SK-N-SH (cell line): ENCODE data around the gene STRN. TPM values are rescaled to one million over a fixed set of nuclear protein-coding genes. Genes with fewer than 3 reads are reported as not detected.

Experiments
- CTCF ChIA-PET: fragments of 300-600, 350-600 bp; formaldehyde crosslinking; extraction: SDS; loops from one replicate; lab custom pipeline; 2021; lab: Yijun Ruan, JAX
- POLR2A ChIA-PET: fragments of 350-600 bp; sonication (Branson Sonifier 250); formaldehyde crosslinking; extraction: SDS; loops from one replicate; lab custom pipeline; 2020; ENCODE audit warnings: antibody characterized with exemption, inconsistent platforms; lab: Yijun Ruan, JAX
- DNase-seq: peaks from one replicate; pipeline ENCODE4 v3.0.0; 2012
- H2AFZ ChIP-seq: fragments of 200-600 bp; sonication (generic); 2 replicates; pipeline ENCODE4 v1.8.1; 2016; ENCODE audit warnings: antibody characterized with exemption, mild to moderate bottlenecking, low read depth
- H3F3A ChIP-seq: fragments of 200-600 bp; sonication (generic); replicated peaks from 2 replicates; pipeline ENCODE3; 2016; ENCODE audit warnings: antibody characterized with exemption, mild to moderate bottlenecking; ENCODE audit not compliant: insufficient read depth
- H3K27ac ChIP-seq, 2 experiments: fragments of 200-500 bp in 1 of 2; fragments of 200-600 bp in 1 of 2; sonication (Bioruptor generic) in 1 of 2; sonication (generic), shearing (Covaris generic) in 1 of 2; 2 replicates each; pipeline versions ENCODE4 v1.5.1 to v1.6.1; 2014 to 2016; ENCODE audit warnings: low read depth in 2 of 2, inconsistent platforms in 1 of 2, low read length in 1 of 2, mild to moderate bottlenecking in 1 of 2, mixed read lengths in 1 of 2
- H3K27me3 ChIP-seq: fragments of 200-600 bp; sonication (generic), shearing (Covaris generic); 2 replicates; pipeline ENCODE4 v1.6.1; 2016; ENCODE audit warnings: mixed run types; ENCODE audit not compliant: insufficient read depth
- H3K36me3 ChIP-seq, 2 experiments: fragments of 200-500 bp in 1 of 2; fragments of 200-600 bp in 1 of 2; sonication (Bioruptor generic) in 1 of 2; sonication (generic) in 1 of 2; replicated peaks in 1 of 2; 2 replicates each; pipeline versions ENCODE3 to v1.5.1; 2014 to 2016; ENCODE audit warnings: low read length in 1 of 2, mild to moderate bottlenecking in 1 of 2; ENCODE audit not compliant: insufficient read depth in 2 of 2, control insufficient read depth in 1 of 2
- H3K4me1 ChIP-seq, 2 experiments: fragments of 200-500 bp in 1 of 2; fragments of 200-600 bp in 1 of 2; sonication (Bioruptor generic) in 1 of 2; sonication (generic), shearing (Covaris generic) in 1 of 2; 2 replicates each; pipeline versions ENCODE4 v1.5.1 to v1.6.1; 2014 to 2016; ENCODE audit warnings: low read depth in 1 of 2, low read length in 1 of 2, mixed run types in 1 of 2; ENCODE audit not compliant: insufficient read depth in 2 of 2, control insufficient read depth in 1 of 2
- H3K4me2 ChIP-seq: fragments of 200-600 bp; sonication (generic), shearing (Covaris generic); 2 replicates; pipeline ENCODE4 v1.6.1; 2017; ENCODE audit warnings: mixed run types
- H3K4me3 ChIP-seq, 2 experiments: fragments of 200-500 bp in 1 of 2; fragments of 200-600 bp in 1 of 2; sonication (Bioruptor generic) in 1 of 2; sonication (generic), shearing (Covaris generic) in 1 of 2; 2 replicates each; pipeline versions ENCODE4 v1.5.1 to v1.8.1; 2014 to 2016; ENCODE audit warnings: low read depth in 2 of 2, inconsistent platforms in 1 of 2, low read length in 1 of 2, mild to moderate bottlenecking in 1 of 2, mixed read lengths in 1 of 2, moderate library complexity in 1 of 2
- H3K79me2 ChIP-seq: fragments of 200-600 bp; sonication (generic); 2 replicates; pipeline ENCODE4 v1.8.1; 2017; ENCODE audit warnings: mild to moderate bottlenecking; ENCODE audit not compliant: insufficient read depth
- H3K9ac ChIP-seq: fragments of 200-600 bp; sonication (generic); 2 replicates; pipeline ENCODE4 v1.6.1; 2017; ENCODE audit warnings: mixed run types
- H3K9me2 ChIP-seq: fragments of 200-600 bp; sonication (generic); 2 replicates; pipeline ENCODE4 v1.6.1; 2017; ENCODE audit warnings: mixed run types
- H3K9me3 ChIP-seq: fragments of 200-600 bp; sonication (generic); 2 replicates; pipeline ENCODE4 v1.6.1; 2017; ENCODE audit warnings: mixed run types, mild to moderate bottlenecking, moderate library complexity
- H4K20me1 ChIP-seq: fragments of 200-600 bp; sonication (generic); 2 replicates; pipeline ENCODE4 v1.6.1; 2017; ENCODE audit warnings: mild to moderate bottlenecking, mixed run types; ENCODE audit not compliant: insufficient read depth
- CHD2 ChIP-seq: fragments of 150-350 bp; IDR thresholded peaks from 2 replicates; pipeline ENCODE4 v1.6.1; 2018; ENCODE audit warnings: low read length; ENCODE audit not compliant: partially characterized antibody
- FOSL2 ChIP-seq: IDR thresholded peaks from 2 replicates; pipeline ENCODE4 v1.4.0; 2012; ENCODE audit warnings: low read depth, mild to moderate bottlenecking, moderate library complexity, borderline replicate concordance
- FOXJ3 ChIP-seq: sonication (generic); formaldehyde crosslinking; IDR thresholded peaks from 2 replicates; pipeline ENCODE4 v1.5.1; 2020; ENCODE audit warnings: mild to moderate bottlenecking, missing genetic modification reagents
- FOXM1 ChIP-seq: IDR thresholded peaks from 2 replicates; pipeline ENCODE4 v1.4.0; 2012; ENCODE audit warnings: low read depth, mild to moderate bottlenecking
- GATA2 ChIP-seq: sonication (generic); formaldehyde crosslinking; IDR thresholded peaks from 2 replicates; pipeline ENCODE4 v1.5.0; 2020; ENCODE audit warnings: mild to moderate bottlenecking, missing genetic modification reagents
- IRF3 ChIP-seq: fragments of 150-350 bp; IDR thresholded peaks from 2 replicates; pipeline ENCODE4 v1.6.1; 2016; ENCODE audit warnings: mild to moderate bottlenecking, low read depth, low read length
- MEF2A ChIP-seq: IDR thresholded peaks from 2 replicates; pipeline ENCODE4 v1.4.0; 2012; ENCODE audit warnings: low read depth, borderline replicate concordance
- POLR2AphosphoS5 ChIP-seq: IDR thresholded peaks from 2 replicates; pipeline ENCODE4 v1.6.1; 2012; ENCODE audit warnings: low read depth, low read length
- RFX5 ChIP-seq: IDR thresholded peaks from 2 replicates; pipeline ENCODE4 v1.6.1; 2012; ENCODE audit warnings: mild to moderate bottlenecking, improper control_type of control experiment, low read length
- SIN3A ChIP-seq: IDR thresholded peaks from 2 replicates; pipeline ENCODE4 v1.6.1; 2012; ENCODE audit warnings: low read depth, mild to moderate bottlenecking, low read length, moderate library complexity, borderline replicate concordance
- SMC3 ChIP-seq: IDR thresholded peaks from 2 replicates; pipeline ENCODE4 v1.6.1; 2012; ENCODE audit warnings: low read depth, low read length, improper control_type of control experiment
- YY1 ChIP-seq: IDR thresholded peaks from 2 replicates; pipeline ENCODE4 v1.4.0; 2012; ENCODE audit warnings: low read depth, mild to moderate bottlenecking
- WGBS: methylation state at CpG from one replicate; pipeline ENCODE4 v1.1.6; 2017; ENCODE audit warnings: low lambda C conversion rate; 5-methylcytosine and 5-hydroxymethylcytosine counted together
- polyA plus RNA-seq, 3 experiments: library from polyadenylated mRNA; depleted of rRNA; stranded (reverse); fragments of >200 nt; gene quantifications; 2 replicates each; pipeline ENCODE4 v1.2.3, GENCODE V29; 2012
- TF ChIP-seq, protein P1 (sequence below): fragments of 150-350 bp; IDR thresholded peaks from 2 replicates; pipeline ENCODE4 v1.6.1; 2017; ENCODE audit warnings: antibody characterized with exemption, low read length, low read depth, borderline replicate concordance
- TF ChIP-seq, protein P2 (sequence below): IDR thresholded peaks from 2 replicates; pipeline ENCODE4 v1.6.1; 2012; ENCODE audit warnings: mild to moderate bottlenecking, low read depth, low read length, moderate library complexity
- TF ChIP-seq, protein P3 (sequence below): IDR thresholded peaks from 2 replicates; pipeline ENCODE4 v1.4.0; 2012; ENCODE audit warnings: low read depth, borderline replicate concordance

STRN gene
- polyA plus RNA-seq, 1 of the 3 experiments (the other 2 are of a cell fraction), result 4.8 TPM

DNA sequence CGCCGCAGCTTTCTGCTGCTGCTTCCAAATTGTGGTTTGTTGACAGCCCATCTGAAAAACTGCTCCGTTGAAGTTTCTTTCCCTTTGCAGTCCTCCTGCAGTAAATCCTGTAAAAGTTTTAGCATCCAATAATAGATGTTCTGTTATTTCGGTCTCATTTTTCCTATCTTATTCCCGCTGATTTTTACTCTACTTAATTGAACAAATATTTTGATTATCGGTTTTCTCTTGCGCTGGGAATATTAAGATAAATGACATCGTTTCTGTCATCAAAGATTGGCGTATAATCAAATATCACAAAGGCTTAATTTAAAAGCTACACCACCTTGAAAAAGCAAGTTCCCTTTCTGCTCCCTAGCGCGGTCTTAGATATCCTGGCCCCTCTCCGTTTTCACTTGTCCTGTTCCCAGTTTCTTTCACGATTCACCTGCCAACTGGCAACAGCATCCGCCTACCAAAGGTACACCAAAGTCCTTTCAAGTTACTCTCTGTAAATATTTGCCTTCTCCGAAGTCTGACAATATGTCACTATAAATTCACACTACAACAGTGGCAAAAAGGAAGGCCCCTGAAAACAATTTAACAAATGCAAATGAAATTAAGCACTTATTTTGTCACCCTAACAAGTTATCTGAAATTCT lies 1.0 kb upstream of the STRN start (continued):
- TF ChIP-seq, protein P1, sequence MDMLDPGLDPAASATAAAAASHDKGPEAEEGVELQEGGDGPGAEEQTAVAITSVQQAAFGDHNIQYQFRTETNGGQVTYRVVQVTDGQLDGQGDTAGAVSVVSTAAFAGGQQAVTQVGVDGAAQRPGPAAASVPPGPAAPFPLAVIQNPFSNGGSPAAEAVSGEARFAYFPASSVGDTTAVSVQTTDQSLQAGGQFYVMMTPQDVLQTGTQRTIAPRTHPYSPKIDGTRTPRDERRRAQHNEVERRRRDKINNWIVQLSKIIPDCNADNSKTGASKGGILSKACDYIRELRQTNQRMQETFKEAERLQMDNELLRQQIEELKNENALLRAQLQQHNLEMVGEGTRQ, result no peak
- TF ChIP-seq RFX5 (no peak), SMC3 (no peak), POLR2AphosphoS5 (no peak), GATA2 (CRISPR knock-in tag) (no peak), SIN3A (no peak)
- TF ChIP-seq, protein P2, sequence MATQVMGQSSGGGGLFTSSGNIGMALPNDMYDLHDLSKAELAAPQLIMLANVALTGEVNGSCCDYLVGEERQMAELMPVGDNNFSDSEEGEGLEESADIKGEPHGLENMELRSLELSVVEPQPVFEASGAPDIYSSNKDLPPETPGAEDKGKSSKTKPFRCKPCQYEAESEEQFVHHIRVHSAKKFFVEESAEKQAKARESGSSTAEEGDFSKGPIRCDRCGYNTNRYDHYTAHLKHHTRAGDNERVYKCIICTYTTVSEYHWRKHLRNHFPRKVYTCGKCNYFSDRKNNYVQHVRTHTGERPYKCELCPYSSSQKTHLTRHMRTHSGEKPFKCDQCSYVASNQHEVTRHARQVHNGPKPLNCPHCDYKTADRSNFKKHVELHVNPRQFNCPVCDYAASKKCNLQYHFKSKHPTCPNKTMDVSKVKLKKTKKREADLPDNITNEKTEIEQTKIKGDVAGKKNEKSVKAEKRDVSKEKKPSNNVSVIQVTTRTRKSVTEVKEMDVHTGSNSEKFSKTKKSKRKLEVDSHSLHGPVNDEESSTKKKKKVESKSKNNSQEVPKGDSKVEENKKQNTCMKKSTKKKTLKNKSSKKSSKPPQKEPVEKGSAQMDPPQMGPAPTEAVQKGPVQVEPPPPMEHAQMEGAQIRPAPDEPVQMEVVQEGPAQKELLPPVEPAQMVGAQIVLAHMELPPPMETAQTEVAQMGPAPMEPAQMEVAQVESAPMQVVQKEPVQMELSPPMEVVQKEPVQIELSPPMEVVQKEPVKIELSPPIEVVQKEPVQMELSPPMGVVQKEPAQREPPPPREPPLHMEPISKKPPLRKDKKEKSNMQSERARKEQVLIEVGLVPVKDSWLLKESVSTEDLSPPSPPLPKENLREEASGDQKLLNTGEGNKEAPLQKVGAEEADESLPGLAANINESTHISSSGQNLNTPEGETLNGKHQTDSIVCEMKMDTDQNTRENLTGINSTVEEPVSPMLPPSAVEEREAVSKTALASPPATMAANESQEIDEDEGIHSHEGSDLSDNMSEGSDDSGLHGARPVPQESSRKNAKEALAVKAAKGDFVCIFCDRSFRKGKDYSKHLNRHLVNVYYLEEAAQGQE, result no peak

GRCh38 chr2:36965751-36966369 lies 476 bp downstream of the STRN start:
- peak overlapping the region; percentile 87 for H3K9ac ChIP-seq
- H4K20me1 ChIP-seq, result peaks cover 13% of the 10 kb centered on the region; the same call in 1 of the 2 replicates
- 3% methylated on average over 31 of the region's 42 CpGs for WGBS
- ChIA-PET CTCF (interaction anchor here (1.2 to 1.7 kb wide), 2 partner anchors 15 to 40 kb away, joined by 3 to 7 read pairs; no protein-coding TSS in a partner anchor), POLR2A (interaction anchor here (1.0 to 1.5 kb wide), 3 partner anchors 9 to 11 kb away, joined by 3 read pairs; no protein-coding TSS in a partner anchor)
- DNase-seq, result peak; percentile 88
- H3K4me3 ChIP-seq, result peak overlapping the region; percentile 74 to 99
- no peaks in the 10 kb centered on the region for H3K36me3 ChIP-seq
- peaks cover 8 to 12% of the 10 kb centered on the region in 2 experiments; a peak in 3 of 4 replicates for H3K4me1 ChIP-seq
- H2AFZ ChIP-seq, result peak overlapping the region; percentile 94
- H3F3A ChIP-seq, result no peaks in the 10 kb centered on the region
- TF ChIP-seq FOXM1, result no peak
- TF ChIP-seq CHD2, result peak; percentile 58
- no peak for TF ChIP-seq MEF2A
- TF ChIP-seq, protein P3, sequence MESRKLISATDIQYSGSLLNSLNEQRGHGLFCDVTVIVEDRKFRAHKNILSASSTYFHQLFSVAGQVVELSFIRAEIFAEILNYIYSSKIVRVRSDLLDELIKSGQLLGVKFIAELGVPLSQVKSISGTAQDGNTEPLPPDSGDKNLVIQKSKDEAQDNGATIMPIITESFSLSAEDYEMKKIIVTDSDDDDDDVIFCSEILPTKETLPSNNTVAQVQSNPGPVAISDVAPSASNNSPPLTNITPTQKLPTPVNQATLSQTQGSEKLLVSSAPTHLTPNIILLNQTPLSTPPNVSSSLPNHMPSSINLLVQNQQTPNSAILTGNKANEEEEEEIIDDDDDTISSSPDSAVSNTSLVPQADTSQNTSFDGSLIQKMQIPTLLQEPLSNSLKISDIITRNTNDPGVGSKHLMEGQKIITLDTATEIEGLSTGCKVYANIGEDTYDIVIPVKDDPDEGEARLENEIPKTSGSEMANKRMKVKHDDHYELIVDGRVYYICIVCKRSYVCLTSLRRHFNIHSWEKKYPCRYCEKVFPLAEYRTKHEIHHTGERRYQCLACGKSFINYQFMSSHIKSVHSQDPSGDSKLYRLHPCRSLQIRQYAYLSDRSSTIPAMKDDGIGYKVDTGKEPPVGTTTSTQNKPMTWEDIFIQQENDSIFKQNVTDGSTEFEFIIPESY, result no peak
- TF ChIP-seq IRF3, result no peak
- TF ChIP-seq, protein P2, result no peak
- TF ChIP-seq YY1, result no peak
- TF ChIP-seq GATA2 (CRISPR knock-in tag), result no peak
- TF ChIP-seq FOSL2, result no peak
- TF ChIP-seq, protein P1, result no peak
- 0 out of 2 replicates have a peak, but pooled peaks have one; percentile 54 for TF ChIP-seq FOXJ3 (CRISPR knock-in tag)
- H3K9me3 ChIP-seq, result no peaks in the 10 kb centered on the region
- no peaks in the 10 kb centered on the region for H3K27me3 ChIP-seq
- peaks cover 53% of the 10 kb centered on the region for H3K79me2 ChIP-seq
- peak overlapping the region; percentile 84 for H3K4me2 ChIP-seq
- no peaks in the 10 kb centered on the region for H3K9me2 ChIP-seq
- H3K27ac ChIP-seq, result peak overlapping the region; percentile 64 to 85; a peak in 3 of 4 replicates
